Gastroesophageal sphincter (tissue), 3 donors: ENCODE data around the gene SMPDL3A.

Experiments
- CTCF ChIP-seq, 4 experiments: fragments of 200-600 bp in 2 of 4; fragments of 450-650 bp in 2 of 4; sonication (generic) in 1 of 4; IDR thresholded peaks; one replicate each; pipeline ENCODE4 v1.5.1; 2017 to 2019; ENCODE audit warnings: antibody characterized with exemption in 4 of 4, mild to moderate bottlenecking in 2 of 4, moderate library complexity in 2 of 4
- POLR2A ChIP-seq, 2 donors: fragments of 450-650 bp; IDR thresholded peaks; one replicate each; pipeline ENCODE4 v1.6.1; 2017; ENCODE audit warnings: antibody characterized with exemption in 2 of 2, mild to moderate bottlenecking in 2 of 2, moderate library complexity in 1 of 2
- POLR2AphosphoS5 ChIP-seq: sonication (generic); formaldehyde crosslinking; IDR thresholded peaks from one replicate; pipeline ENCODE4 v1.6.1; 2017; ENCODE audit warnings: antibody characterized with exemption

GRCh38 chr6:122792766-122793165 lies 3.7 kb downstream of the SMPDL3A start:
- TF ChIP-seq CTCF (IDR thresholded peaks at IDR 0.05) (no peak), POLR2A (IDR thresholded peaks at IDR 0.05) (no peak), POLR2AphosphoS5 (no peak)
